ENCODE data around the gene DCAF7. TPM values are rescaled to one million over a fixed set of nuclear protein-coding genes. Genes with fewer than 3 reads are reported as not detected.

DCAF7 gene
- total RNA-seq, 3 donors from 2014 or later: 23.0 to 29.6 (median 27.2) TPM

DNA sequence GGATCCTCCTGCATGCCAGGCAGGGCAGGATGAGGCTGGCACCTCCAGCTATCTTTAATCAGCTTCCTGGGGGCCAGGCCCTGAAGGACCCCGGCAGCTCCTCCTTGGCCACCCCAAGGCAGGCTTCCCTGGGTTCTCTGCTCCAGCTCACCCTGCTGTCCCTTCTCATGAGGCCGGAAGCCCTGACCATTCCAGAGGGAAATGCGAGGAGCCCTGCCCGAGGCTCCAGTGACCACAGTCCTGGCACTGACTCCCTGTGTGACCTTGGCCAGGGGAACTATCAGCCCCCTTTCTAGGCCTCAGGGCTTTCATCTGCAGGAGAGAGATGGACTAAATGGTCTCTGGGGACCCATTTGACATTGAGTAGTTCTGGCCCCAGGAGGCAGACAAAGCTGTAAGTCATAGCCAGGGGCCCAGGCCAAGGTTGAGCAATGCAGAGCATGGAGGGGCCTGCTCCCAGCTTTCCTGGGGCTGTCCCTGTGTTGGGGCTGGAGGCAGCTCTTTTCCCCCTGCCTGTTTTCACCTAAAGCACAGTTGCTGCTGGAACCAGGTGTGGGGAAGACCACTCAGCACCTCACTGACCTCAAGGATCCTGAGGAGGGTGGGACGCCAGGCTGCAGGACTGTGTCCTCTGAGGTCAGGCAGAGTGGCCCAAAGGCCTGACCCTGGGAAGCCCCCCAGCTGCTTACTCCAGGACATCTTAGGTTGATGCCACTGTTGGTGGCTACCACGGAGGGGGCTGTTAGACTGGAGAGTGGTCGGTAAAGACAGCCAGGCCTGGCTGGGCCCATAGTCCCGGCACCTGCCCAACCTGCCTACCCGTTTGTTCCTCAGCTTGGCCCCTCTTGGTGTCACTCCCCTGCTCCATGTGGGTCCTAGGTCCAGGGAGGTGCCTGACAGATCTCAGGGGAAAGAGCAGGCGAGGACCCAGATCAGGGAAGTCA, 19.0 kb upstream of the DCAF7 start:
- H3K36me3 ChIP-seq: no peaks in the 10 kb centered on the region
- no peaks in the 10 kb centered on the region for H3K4me1 ChIP-seq
- no peak for DNase-seq (ENCODE audit: low spot score in 2 of 2)
- no peak for TF ChIP-seq POLR2AphosphoS5 (IDR thresholded peaks at IDR 0.05)
- TF ChIP-seq, protein P1, sequence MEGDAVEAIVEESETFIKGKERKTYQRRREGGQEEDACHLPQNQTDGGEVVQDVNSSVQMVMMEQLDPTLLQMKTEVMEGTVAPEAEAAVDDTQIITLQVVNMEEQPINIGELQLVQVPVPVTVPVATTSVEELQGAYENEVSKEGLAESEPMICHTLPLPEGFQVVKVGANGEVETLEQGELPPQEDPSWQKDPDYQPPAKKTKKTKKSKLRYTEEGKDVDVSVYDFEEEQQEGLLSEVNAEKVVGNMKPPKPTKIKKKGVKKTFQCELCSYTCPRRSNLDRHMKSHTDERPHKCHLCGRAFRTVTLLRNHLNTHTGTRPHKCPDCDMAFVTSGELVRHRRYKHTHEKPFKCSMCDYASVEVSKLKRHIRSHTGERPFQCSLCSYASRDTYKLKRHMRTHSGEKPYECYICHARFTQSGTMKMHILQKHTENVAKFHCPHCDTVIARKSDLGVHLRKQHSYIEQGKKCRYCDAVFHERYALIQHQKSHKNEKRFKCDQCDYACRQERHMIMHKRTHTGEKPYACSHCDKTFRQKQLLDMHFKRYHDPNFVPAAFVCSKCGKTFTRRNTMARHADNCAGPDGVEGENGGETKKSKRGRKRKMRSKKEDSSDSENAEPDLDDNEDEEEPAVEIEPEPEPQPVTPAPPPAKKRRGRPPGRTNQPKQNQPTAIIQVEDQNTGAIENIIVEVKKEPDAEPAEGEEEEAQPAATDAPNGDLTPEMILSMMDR (IDR thresholded peaks at IDR 0.05): no peak
- TF ChIP-seq POLR2A (IDR thresholded peaks at IDR 0.05): no peak
- no peaks in the 10 kb centered on the region for H3K27me3 ChIP-seq
- intact Hi-C loops (cut with DNase I; ENCODE audit: low total_unique reads): no loop called here
- no peak overlapping the region for H3K27ac ChIP-seq
- H3K9me3 ChIP-seq: no peaks in the 10 kb centered on the region
- no peak overlapping the region for H3K4me3 ChIP-seq

DNA sequence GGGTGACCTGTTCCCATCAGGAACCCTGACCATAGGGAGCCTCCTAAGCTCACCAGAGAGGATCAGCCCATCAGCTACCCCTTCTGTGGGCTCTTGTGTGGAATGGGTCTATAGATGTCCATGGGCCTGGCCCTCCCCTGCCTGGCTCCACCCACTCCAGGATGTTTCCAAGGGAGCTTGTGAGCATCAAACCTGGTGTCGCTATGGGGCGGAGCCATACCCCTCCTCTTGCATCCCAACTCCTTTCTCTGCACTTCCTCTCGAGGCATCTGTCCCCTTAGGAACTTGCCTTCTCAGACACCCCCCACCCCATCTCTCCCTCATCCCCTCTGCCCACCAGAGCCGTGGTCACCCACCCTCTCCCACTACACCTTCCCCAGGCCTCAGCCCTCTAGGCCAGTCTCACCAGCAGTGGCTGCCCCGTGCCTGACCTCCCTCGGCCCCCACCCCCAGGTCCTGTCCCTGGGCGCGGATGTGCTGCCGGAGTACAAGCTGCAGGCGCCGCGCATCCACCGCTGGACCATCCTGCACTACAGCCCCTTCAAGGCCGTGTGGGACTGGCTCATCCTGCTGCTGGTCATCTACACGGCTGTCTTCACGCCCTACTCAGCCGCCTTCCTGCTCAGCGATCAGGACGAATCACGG, 16.7 kb upstream of the DCAF7 start:
- intact Hi-C loops (cut with DNase I; ENCODE audit: low total_unique reads): no loop called here
- TF ChIP-seq POLR2A (IDR thresholded peaks at IDR 0.05): no peak
- no peak for TF ChIP-seq POLR2AphosphoS5 (IDR thresholded peaks at IDR 0.05)
- TF ChIP-seq, protein P1 (IDR thresholded peaks at IDR 0.05): no peak
- no peak overlapping the region for H3K27ac ChIP-seq
- peaks cover 6 to 7% of the 10 kb centered on the region in 2 donors for H3K4me1 ChIP-seq
- DNase-seq (ENCODE audit: low spot score in 2 of 2): no peak
- H3K9me3 ChIP-seq: no peaks in the 10 kb centered on the region
- H3K27me3 ChIP-seq: peaks cover 5 to 10% of the 10 kb centered on the region in 2 donors
- H3K36me3 ChIP-seq: no peaks in the 10 kb centered on the region
- no peak overlapping the region for H3K4me3 ChIP-seq

DNA sequence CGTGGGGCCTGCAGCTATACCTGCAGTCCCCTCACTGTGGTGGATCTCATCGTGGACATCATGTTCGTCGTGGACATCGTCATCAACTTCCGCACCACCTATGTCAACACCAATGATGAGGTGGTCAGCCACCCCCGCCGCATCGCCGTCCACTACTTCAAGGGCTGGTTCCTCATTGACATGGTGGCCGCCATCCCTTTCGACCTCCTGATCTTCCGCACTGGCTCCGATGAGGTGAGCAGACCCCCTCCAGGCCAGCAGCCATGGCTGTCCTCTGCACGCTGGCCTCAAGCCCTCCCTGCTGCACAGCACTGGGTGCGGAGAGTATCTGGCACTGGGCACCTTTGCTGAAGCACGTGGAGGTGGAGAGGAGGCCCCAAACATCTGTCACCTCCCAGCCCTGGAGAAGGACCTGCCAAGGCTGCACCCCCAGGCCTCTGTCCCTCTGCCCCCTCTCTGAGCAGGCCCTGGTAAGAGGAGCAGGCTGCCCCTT, 16.2 kb upstream of the DCAF7 start:
- no peaks in the 10 kb centered on the region for H3K36me3 ChIP-seq
- DNase-seq (ENCODE audit: low spot score in 2 of 2): no peak
- H3K27me3 ChIP-seq: peaks cover 5 to 14% of the 10 kb centered on the region in 2 donors
- no peak overlapping the region for H3K27ac ChIP-seq
- intact Hi-C loops (cut with DNase I; ENCODE audit: low total_unique reads): no loop called here
- TF ChIP-seq POLR2AphosphoS5 (IDR thresholded peaks at IDR 0.05): no peak
- TF ChIP-seq, protein P1 (IDR thresholded peaks at IDR 0.05): no peak
- no peak for TF ChIP-seq POLR2A (IDR thresholded peaks at IDR 0.05)
- H3K4me1 ChIP-seq: peaks cover 7% of the 10 kb centered on the region in 2 donors
- no peak overlapping the region for H3K4me3 ChIP-seq
- H3K9me3 ChIP-seq: no peaks in the 10 kb centered on the region

DNA sequence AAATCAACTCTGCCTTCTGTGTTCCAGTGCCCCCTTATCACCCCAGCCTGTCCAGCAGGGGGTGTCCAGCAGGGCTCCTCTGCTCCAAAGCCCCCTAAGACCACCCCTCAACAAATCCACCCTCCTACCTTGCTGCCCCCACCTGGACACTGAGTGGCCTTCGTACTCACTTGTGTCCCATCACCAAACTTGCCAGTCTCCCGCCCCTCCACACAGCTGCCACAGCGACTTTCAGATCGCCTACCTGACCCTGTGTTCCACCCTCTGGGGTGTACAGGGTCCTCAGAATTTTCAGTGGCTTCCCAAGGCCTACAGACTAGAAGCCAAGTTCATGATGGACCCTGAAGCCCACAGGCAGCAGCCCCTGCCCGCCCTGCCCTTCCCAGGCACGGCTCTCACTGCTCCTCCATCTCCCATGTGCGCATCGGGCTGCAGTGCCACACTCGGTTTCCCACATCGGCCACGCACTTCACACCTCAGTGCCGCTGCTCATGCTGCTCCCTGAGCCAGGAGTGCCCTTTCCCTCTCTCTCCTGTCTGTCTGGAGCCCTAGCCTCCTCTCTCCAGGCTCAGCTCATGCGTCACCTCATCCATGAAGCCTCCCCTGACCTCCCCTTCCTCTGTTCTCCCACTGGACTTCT, 15.3 kb upstream of the DCAF7 start:
- intact Hi-C loops (cut with DNase I; ENCODE audit: low total_unique reads): no loop called here
- no peak overlapping the region for H3K4me3 ChIP-seq
- no peak for TF ChIP-seq POLR2A (IDR thresholded peaks at IDR 0.05)
- TF ChIP-seq POLR2AphosphoS5 (IDR thresholded peaks at IDR 0.05): no peak
- TF ChIP-seq, protein P1 (IDR thresholded peaks at IDR 0.05): no peak
- H3K36me3 ChIP-seq: no peaks in the 10 kb centered on the region
- H3K9me3 ChIP-seq: no peaks in the 10 kb centered on the region
- peaks cover 5 to 19% of the 10 kb centered on the region in 2 donors for H3K27me3 ChIP-seq
- H3K27ac ChIP-seq: no peak overlapping the region
- DNase-seq (ENCODE audit: low spot score in 2 of 2): no peak
- H3K4me1 ChIP-seq: peaks cover 7% of the 10 kb centered on the region in 2 donors

Data from breast epithelium (tissue), 4 donors.